ENCODE measurements around the gene TEDDM1.

- TF ChIP-seq, protein P1, sequence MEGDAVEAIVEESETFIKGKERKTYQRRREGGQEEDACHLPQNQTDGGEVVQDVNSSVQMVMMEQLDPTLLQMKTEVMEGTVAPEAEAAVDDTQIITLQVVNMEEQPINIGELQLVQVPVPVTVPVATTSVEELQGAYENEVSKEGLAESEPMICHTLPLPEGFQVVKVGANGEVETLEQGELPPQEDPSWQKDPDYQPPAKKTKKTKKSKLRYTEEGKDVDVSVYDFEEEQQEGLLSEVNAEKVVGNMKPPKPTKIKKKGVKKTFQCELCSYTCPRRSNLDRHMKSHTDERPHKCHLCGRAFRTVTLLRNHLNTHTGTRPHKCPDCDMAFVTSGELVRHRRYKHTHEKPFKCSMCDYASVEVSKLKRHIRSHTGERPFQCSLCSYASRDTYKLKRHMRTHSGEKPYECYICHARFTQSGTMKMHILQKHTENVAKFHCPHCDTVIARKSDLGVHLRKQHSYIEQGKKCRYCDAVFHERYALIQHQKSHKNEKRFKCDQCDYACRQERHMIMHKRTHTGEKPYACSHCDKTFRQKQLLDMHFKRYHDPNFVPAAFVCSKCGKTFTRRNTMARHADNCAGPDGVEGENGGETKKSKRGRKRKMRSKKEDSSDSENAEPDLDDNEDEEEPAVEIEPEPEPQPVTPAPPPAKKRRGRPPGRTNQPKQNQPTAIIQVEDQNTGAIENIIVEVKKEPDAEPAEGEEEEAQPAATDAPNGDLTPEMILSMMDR (optimal IDR thresholded peaks at IDR 0.05 in 1 of 3, IDR thresholded peaks at IDR 0.05 in 1 of 3, conservative IDR thresholded peaks at IDR 0.05 in 1 of 3; ENCODE audit: extremely low read depth in 1 of 3, insufficient read depth in 2 of 3, low read length in 3 of 3): no peak
- TF ChIP-seq EZH2 (IDR thresholded peaks at IDR 0.05; ENCODE audit: low read length): no peak
These were observed 8.1 kb upstream of the TEDDM1 start for GRCh38 chr1:182408435-182409075.
